ENCODE data around the gene FBXL2. TPM values are rescaled to one million over a fixed set of nuclear protein-coding genes. Genes with fewer than 3 reads are reported as not detected.

FBXL2 gene
- total RNA-seq, 2 experiments from 2014 or later: 0.06 TPM; not detected in 1

DNA sequence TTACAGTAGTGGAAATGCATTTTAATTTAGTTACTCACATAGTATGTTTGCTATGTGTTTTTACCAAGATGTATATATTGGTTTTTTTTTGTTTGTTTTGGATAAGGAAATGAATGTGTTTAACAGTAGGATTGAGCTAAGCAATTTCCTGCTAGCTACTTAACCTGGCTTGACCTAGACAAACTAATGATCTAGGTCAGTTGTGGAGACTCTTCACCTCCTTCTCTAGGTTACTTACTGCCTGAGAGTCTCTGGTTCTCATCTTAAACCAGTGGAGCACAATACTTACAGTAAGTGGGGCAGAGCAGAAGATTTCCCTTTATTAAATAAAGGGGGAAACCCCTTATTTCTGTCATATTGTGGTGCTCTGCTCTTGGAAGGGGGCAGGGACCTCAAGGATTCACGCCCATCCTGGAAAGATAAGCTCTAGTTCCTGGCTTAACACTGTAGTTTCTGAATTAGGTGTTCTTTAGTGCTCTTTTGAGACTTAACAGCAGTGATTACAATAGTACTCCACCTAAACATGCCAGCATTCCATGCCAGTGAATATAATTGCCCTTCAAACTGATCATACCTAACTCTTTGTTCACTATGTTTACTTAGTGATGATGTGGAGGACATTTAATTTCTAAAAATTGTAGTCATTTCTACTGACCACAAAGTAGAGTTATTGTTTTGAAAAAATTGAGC is 83.0 kb downstream of the FBXL2 start:
- CTCF ChIA-PET (ENCODE audit: unreplicated experiment): interaction anchor here (0.5 kb wide), 1 partner anchor 548 kb away, joined by 3 read pairs; no protein-coding TSS in a partner anchor

DNA sequence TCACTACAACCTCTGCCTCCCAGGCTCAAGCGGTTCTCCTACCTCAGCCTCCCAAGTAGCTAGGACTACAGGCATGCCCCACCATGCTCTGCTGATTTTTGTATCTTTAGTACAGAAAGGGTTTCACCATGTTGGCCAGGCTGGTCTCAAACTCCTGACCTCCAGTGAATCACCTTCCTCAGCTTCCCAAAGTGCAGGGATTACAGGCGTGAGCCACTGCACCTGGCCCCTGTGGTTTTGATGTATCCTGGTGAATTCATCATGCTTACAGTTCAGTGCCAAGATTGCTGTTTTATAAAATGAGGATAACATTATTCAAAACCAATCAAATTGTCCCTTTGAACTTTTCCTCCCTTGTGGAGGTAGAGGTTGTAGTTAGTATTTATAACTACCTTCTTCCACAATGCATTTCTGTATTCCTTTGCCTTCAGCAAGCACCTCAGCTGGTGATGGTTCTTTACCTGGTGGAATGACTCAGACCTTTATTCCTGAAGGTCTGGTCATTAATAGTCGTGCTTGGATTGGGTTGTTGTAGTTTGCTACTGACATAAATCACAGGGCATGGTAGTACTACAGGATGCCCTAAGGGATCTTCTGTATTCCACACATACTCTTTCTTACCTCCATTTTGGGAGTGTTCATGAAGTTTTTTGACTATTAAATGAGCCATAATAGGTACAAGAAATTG is 86.0 kb downstream of the FBXL2 start:
- H3K4me2 ChIP-seq (ENCODE audit: low read length): no peak overlapping the region
- H2AFZ ChIP-seq (ENCODE audit: low read length): no peak overlapping the region
- no peaks in the 10 kb centered on the region for H3K79me2 ChIP-seq (ENCODE audit: insufficient read depth, low read depth, low read length)
- H3K27ac ChIP-seq (ENCODE audit: low read depth, low read length, poor library complexity, severe bottlenecking): no peak overlapping the region
- H3K4me1 ChIP-seq (ENCODE audit: insufficient read depth, low read length, poor library complexity, severe bottlenecking): no peaks in the 10 kb centered on the region
- no peaks in the 10 kb centered on the region for H3K9me2 ChIP-seq (ENCODE audit: insufficient read depth, low read length)
- POLR2A ChIA-PET: no interaction called here
- intact Hi-C loops (cut with micrococcal nuclease; ENCODE audit: unreplicated experiment): no loop called here
- no peak overlapping the region for H3K4me3 ChIP-seq (ENCODE audit: low read depth, low read length, poor library complexity, severe bottlenecking)
- no peak for DNase-seq (ENCODE audit: low spot score)
- no TSS peak for BruUV-seq (replicated peaks)
- H3K36me3 ChIP-seq (ENCODE audit: insufficient read depth, low read length): no peaks in the 10 kb centered on the region
- CTCF ChIA-PET (ENCODE audit: unreplicated experiment): interaction anchor here (0.6 kb wide), 1 partner anchor 416 kb away, joined by 3 read pairs; no protein-coding TSS in a partner anchor
- no peaks in the 10 kb centered on the region for H3K9me3 ChIP-seq (ENCODE audit: low read length)
- no peak for TF ChIP-seq EZH2phosphoT487 (IDR thresholded peaks at IDR 0.05; ENCODE audit: borderline replicate concordance, low read depth, low read length)
- TF ChIP-seq, protein P1, sequence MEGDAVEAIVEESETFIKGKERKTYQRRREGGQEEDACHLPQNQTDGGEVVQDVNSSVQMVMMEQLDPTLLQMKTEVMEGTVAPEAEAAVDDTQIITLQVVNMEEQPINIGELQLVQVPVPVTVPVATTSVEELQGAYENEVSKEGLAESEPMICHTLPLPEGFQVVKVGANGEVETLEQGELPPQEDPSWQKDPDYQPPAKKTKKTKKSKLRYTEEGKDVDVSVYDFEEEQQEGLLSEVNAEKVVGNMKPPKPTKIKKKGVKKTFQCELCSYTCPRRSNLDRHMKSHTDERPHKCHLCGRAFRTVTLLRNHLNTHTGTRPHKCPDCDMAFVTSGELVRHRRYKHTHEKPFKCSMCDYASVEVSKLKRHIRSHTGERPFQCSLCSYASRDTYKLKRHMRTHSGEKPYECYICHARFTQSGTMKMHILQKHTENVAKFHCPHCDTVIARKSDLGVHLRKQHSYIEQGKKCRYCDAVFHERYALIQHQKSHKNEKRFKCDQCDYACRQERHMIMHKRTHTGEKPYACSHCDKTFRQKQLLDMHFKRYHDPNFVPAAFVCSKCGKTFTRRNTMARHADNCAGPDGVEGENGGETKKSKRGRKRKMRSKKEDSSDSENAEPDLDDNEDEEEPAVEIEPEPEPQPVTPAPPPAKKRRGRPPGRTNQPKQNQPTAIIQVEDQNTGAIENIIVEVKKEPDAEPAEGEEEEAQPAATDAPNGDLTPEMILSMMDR (conservative IDR thresholded peaks at IDR 0.05; ENCODE audit: low read length): no peak
- H4K20me1 ChIP-seq (ENCODE audit: insufficient read depth, low read length): no peaks in the 10 kb centered on the region

More for the DNA sequence above, 83.0 kb downstream of the FBXL2 start:
- no peaks in the 10 kb centered on the region for H4K20me1 ChIP-seq (ENCODE audit: insufficient read depth, low read length)
- no peak overlapping the region for H3K4me2 ChIP-seq (ENCODE audit: low read length)
- POLR2A ChIA-PET: interaction anchor here (0.7 kb wide), 1 partner anchor 11 kb away, joined by 3 read pairs; no protein-coding TSS in a partner anchor
- H3K27ac ChIP-seq (ENCODE audit: low read depth, low read length, poor library complexity, severe bottlenecking): no peak overlapping the region
- H3K4me3 ChIP-seq (ENCODE audit: low read depth, low read length, poor library complexity, severe bottlenecking): no peak overlapping the region
- DNase-seq (ENCODE audit: low spot score): no peak
- no peak overlapping the region for H2AFZ ChIP-seq (ENCODE audit: low read length)
- no peaks in the 10 kb centered on the region for H3K79me2 ChIP-seq (ENCODE audit: insufficient read depth, low read depth, low read length)
- no peaks in the 10 kb centered on the region for H3K9me2 ChIP-seq (ENCODE audit: insufficient read depth, low read length)
- H3K4me1 ChIP-seq (ENCODE audit: insufficient read depth, low read length, poor library complexity, severe bottlenecking): no peaks in the 10 kb centered on the region
- intact Hi-C loops (cut with micrococcal nuclease; ENCODE audit: unreplicated experiment): no loop called here
- BruUV-seq (replicated peaks): no TSS peak
- H3K9me3 ChIP-seq (ENCODE audit: low read length): no peaks in the 10 kb centered on the region
- H3K36me3 ChIP-seq (ENCODE audit: insufficient read depth, low read length): no peaks in the 10 kb centered on the region
- no peak for TF ChIP-seq EZH2phosphoT487 (IDR thresholded peaks at IDR 0.05; ENCODE audit: borderline replicate concordance, low read depth, low read length)
- TF ChIP-seq, protein P1 (conservative IDR thresholded peaks at IDR 0.05; ENCODE audit: low read length): no peak

DNA sequence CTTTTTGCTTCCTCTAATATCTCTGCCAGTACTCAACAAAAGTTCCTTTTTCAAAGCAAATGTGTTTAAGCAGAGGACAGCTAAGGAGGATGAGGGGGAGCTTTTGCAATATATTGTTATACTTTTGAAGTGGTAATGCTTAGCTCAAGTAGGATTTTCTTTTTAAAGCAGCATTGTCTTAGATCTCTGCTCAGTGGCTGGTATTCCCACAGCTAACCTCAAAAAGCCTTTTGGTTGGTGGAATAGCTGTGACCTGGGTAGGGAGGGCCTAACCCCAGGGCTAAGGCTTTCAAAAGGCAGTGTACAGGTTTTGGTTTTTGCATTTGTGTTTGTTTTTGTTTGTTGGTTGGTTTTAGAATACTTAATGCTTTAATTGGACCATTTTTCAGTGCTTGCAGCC is 86.8 kb downstream of the FBXL2 start:
- Histone ChIP-seq H3K4me1 (ENCODE audit: insufficient read depth, low read length, poor library complexity, severe bottlenecking) (no peaks in the 10 kb centered on the region), H3K27ac (ENCODE audit: low read depth, low read length, poor library complexity, severe bottlenecking) (no peak overlapping the region), H3K4me2 (ENCODE audit: low read length) (no peak overlapping the region), H3K9me2 (ENCODE audit: insufficient read depth, low read length) (no peaks in the 10 kb centered on the region), H3K9me3 (ENCODE audit: low read length) (no peaks in the 10 kb centered on the region), H3K4me3 (ENCODE audit: low read depth, low read length, poor library complexity, severe bottlenecking) (no peak overlapping the region), H3K79me2 (ENCODE audit: insufficient read depth, low read depth, low read length) (no peaks in the 10 kb centered on the region), H2AFZ (ENCODE audit: low read length) (no peak overlapping the region), H4K20me1 (ENCODE audit: insufficient read depth, low read length) (no peaks in the 10 kb centered on the region), H3K36me3 (ENCODE audit: insufficient read depth, low read length) (no peaks in the 10 kb centered on the region)
- POLR2A ChIA-PET: no interaction called here
- no TSS peak for BruUV-seq (replicated peaks)
- intact Hi-C loops (cut with micrococcal nuclease; ENCODE audit: unreplicated experiment): no loop called here
- no peak for DNase-seq (ENCODE audit: low spot score)
- TF ChIP-seq, protein P1 (conservative IDR thresholded peaks at IDR 0.05; ENCODE audit: low read length): no peak
- no peak for TF ChIP-seq EZH2phosphoT487 (IDR thresholded peaks at IDR 0.05; ENCODE audit: borderline replicate concordance, low read depth, low read length)
- CTCF ChIA-PET (ENCODE audit: unreplicated experiment): no interaction called here

Measured in OCI-LY7 (cell line).